GM19239 (cell line): ENCODE measurements around the gene XKR7.
A peak's percentile ranks its signal among the peaks of the same experiment; 100 is the strongest.
"Not testable (repeated sequence)": the region's sequence is repeated elsewhere in the genome, so short reads cannot be mapped to it uniquely, and the experiment has no call there.

Experiments
- DNase-seq: peaks from one replicate; pipeline ENCODE4 v3.0.0; 2011; ENCODE audit warnings: low spot score; ENCODE audit not compliant: insufficient read length
- FAIRE-seq: peaks from 2 replicates; lab custom pipeline; 2011; peaks lifted over from hg19 to GRCh38; lab: Jason Lieb, UNC

XKR7 gene, protein sequence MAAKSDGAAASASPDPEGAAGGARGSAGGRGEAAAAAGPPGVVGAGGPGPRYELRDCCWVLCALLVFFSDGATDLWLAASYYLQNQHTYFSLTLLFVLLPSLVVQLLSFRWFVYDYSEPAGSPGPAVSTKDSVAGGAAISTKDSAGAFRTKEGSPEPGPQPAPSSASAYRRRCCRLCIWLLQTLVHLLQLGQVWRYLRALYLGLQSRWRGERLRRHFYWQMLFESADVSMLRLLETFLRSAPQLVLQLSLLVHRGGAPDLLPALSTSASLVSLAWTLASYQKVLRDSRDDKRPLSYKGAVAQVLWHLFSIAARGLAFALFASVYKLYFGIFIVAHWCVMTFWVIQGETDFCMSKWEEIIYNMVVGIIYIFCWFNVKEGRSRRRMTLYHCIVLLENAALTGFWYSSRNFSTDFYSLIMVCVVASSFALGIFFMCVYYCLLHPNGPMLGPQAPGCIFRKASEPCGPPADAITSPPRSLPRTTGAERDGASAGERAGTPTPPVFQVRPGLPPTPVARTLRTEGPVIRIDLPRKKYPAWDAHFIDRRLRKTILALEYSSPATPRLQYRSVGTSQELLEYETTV

DNA sequence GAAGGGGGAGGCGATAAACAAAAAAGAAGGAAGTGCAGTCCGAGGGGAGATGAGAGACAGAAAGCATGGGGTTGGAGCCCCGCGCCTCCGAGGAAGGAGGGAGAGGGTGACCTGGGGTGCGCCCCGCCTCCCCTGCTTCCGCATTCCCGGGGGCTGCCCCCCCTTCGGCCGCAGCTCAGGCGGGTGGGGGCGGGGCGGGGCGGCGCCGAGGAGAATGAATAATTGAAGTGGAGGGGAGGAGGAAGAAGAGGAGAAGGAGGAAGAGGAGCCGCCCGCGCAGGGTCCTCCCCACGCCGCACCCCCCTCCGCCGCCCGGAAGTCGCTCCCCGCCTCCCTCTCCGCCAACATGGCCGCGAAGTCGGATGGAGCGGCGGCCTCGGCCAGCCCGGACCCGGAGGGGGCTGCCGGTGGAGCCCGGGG, at the start of gene XKR7:
XKR7 (plus strand) TSS at position 322 of the 420 bp plus-strand sequence; CDS start at position 347, 25 bp downstream.
- DNase-seq (no peak), FAIRE-seq (no peak)

DNA sequence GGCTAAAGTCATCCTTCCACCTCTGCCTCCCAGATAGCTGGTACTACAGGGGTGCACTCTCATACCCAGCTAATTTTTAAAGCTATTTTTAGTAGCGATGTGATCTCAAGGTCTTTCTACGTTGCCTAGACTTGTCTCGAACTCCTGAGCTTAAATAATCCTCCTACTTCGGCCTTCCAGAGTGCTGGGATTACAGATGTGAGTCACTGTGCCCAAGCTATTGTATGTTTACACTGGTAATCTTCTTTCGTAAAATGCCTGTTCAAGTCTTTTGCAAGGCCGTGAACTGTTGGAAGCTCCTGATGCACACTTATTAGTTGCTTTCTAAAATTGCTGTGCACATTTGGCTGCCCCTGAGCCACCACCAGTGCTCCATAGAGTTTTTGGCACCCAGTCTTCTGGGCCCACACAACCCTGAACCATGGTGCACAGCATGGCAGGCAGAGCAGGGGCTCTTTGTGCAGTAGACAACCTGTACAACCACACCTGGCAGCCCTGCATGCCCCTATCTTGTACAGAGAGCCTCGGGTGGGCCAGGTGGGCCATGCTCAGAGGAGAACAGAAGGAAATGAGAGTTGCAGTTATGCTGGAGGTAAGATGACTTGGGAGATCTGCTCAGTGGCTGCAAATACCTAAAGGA, 49.4 kb upstream of the XKR7 start:
- FAIRE-seq: no peak
- DNase-seq: no peak

DNA sequence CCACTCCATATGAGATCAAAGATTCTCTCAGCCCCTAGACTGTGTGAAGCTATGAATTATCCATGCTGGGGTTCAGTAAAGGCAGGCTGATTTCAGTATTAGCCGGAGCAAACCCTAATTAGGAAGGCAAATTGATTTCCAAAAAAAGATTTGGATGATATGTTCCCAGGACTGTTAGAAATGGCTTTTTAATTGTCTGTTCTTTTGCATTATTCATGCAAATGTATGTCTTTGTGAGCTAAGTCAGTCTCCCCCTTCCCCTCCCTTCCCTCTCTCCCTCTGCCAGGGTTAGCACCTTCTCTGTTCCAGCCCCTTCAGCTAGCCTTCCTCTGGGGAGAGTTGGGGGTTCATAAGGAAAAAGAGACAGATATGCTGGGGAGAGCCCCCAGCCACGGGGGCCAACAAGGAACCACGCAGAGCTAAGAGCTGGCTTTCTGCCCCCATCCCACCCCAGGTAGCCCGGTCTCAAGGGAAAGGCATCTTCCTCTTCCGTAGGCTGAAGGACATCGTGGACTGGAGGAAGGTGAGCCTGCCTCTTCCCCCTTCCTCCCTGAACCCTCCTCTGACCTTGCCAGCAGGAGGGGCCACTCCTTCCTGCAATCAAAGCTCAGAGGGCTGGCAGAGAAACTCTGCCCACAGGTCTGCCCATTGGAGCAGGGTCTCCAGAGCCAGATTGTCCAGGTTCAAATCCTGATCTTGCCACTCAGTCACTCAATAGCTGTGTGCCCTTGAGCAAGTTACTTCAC, 48.4 kb upstream of the XKR7 start:
- FAIRE-seq (no peak), DNase-seq (no peak)

DNA sequence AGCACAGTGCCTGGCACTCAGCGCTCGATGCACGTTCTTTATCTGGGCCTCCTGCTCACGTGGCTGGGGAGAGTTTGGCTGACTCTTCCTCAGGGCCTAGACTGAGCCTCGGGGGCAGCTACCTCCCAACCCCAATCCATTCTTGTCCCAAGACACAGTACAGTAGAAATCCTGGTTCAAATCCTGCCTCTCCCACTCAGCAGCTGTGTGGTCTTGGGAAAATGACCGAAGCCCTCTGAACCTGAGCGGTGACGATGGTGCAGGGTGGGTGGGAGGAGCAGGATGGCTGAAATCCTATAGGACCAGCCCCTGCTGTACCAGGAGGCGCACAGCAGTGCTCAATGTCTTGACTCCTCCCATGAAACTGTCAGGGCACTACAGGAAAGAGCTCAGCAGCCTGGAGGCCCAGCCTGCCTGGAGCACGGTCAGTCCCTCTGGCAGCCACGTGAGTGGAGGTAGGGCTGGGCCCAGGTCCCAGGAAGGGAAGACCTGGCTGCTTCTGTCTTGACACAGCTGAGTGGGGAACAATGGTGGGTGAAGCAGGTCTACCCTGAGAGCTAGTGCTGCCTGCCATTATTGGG, 47.6 kb upstream of the XKR7 start:
- FAIRE-seq: no peak
- DNase-seq: no peak

DNA sequence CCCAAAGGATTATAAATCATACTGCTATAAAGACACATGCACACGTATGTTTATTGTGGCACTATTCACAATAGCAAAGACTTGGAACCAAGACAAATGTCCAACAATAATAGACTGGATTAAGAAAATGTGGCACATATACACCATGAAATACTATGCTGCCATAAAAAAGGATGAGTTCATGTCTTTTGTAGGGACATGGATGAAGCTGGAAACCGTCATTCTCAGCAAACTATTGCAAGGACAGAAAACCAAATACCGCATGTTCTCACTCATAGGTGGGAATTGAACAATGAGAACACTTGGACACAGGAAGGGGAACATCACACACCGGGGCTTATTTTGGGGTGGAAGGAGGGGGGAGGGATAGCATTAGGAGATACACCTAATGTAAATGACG, 46.5 kb upstream of the XKR7 start:
- not testable (repeated sequence) for DNase-seq, FAIRE-seq

DNA sequence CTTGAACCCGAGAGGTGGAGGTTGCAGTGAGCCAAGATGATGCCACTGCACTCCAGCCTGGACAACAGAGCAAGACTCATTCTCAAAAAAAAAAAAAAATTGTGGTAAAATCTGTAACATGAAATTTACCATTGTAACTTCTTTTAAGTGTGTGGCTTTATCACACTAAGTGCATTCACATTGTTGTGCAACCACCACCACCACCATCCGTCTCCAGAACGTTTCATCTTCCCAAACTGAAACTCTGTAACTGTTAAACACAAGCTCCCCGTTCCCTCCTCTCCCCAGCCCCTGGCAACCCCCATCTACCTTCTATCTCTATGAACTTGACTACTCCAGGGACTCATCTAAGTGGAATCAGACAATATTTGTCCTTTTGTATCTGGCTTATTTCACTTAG, 45.8 kb upstream of the XKR7 start:
- FAIRE-seq (no peak), DNase-seq (no peak)

DNA sequence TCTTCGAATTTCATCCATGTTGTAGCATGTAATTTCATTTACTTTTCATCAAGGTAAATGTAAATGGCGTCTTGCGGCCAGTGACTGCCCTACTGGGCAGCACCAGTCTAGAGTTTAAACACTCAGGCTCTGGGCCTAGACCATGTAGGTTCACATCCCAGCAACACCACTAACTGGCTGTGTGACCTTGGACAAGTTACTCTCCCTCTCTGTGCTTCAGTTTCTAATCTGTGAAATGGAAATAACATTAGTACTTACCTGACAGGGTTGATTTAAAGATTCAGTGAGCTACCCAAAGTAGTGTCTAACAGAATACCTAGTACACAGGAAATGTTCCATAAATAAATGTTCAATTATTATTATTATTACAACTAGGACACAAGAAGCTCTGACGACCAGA, 45.4 kb upstream of the XKR7 start:
- FAIRE-seq (no peak), DNase-seq (no peak)

DNA sequence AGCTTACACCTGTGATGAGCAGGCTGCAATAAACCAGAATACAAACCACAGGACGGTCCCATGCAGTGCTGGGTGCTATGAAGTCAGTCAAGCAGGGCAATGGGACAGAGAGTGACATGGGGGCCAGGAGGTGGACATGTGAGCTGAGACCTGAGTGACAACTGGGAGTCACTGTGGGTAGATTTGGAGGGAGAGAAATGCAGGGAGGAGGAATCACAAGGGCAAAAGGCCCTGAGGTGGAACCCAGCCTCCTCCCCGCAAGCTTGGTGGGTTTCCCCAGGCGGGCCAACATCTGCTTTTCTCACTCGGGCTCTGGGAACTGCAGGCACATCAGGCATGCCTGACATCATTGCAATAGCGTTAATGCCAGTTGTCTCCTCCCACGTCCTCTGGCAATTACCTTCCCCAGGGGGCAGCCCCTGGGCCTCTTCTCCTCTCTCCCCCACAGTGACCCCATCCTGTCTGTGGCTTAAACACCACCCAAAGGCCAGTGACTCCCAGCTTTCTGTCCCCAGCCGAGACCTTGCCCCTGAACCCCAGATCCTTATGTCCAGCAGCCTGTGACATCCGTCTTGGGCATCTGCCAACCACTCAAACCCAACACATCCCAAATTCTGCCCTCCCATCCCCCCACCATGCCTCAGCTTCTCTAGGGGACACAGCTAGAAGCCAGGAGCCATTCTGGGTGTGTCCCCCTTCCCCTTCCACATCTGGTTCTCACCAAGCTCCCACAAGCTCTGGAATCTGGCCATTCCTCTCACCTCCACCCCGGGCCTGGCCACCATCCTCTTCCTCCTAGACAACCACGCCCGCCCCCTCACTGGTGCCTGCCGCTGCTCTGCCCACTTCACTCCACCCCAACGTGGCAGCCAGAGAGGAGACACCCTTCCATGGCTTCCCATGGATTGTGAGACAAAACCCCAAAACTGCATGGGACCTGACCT, 44.3 kb upstream of the XKR7 start:
- DNase-seq (peak; percentile 17), FAIRE-seq (no peak)

DNA sequence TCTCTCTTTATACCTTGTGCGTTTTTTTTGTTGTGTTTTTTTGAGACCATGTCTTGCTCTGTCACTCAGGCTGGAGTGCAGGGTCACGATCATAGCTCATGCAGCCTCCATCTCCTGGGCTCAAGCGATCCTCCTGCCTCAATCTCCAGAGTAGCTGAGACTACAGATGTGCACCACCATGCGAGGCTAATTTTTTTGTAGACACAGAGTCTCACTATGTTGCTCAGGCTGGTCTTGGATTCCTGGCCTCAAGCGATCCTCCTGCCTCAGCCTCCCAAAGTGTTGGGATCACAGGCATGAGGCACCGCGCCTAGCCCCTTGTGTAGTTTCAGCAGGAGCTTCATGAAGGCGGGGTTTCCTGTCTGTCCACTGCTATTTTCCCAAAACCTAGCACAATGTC, 43.4 kb upstream of the XKR7 start:
- FAIRE-seq (no peak), DNase-seq (no peak)

DNA sequence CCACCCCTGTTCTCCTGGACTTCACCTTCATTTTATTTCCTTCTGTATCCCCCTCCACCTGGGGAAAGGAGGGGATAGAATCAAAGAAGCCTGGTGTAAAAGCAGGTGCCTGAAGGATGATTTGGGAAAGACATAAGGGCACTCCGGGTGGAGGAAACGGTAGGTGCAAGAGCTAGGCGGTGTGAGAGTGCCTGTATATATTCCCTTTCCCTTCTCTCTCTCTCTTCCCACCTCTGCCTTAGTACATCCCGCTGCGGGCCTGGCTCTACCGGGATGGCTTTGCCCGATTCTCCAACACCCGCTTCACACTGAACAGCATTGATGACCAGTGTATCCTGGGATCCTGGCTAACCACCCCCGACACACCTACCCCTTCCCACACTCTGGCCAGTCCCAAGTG, 42.3 kb upstream of the XKR7 start:
- DNase-seq: no peak
- FAIRE-seq: no peak

DNA sequence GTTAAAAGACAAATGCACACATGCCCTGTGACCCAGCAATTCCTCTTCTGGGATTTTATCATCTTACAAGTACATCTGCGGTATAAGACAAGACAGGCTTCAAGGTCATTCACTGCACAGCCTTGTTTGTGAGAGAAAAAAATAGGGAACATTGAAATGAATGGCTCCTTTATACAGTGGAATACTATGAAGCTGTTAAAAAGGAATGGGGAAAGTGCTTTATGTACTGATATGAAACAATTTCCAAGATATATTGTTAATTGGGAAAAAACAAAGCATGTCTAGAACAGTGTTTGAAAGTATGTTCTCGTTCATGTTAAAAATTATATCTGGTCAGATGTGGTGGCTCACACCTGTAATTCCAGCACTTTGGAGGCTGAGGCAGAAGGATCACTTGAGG, 41.5 kb upstream of the XKR7 start:
- FAIRE-seq (no peak), DNase-seq (no peak)

DNA sequence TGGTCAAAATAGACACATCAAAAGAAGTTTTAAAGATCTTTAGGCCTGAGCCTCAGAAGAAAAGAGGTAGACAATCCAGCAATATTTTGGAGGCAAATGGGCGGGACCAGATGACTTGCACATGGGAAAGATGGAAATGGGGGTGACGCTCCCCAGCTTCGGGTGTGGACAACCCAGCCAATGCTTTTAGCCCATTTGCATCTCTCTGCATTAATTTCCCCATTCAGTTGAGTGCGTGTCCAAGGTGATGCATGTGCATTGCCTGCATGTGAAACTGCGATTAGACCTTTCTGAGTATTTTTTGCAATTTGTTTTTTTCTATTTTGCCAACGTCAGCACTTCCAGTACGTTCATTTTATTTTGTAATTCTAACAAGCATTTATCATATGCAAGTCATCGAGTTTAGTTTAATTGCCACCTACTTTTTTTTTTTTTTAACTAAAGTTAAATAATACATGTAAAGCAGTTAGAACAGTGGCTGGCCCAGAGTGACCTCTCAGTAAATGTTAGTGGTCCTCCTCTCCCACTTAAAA, 40.3 kb upstream of the XKR7 start:
- FAIRE-seq (no peak), DNase-seq (no peak)

DNA sequence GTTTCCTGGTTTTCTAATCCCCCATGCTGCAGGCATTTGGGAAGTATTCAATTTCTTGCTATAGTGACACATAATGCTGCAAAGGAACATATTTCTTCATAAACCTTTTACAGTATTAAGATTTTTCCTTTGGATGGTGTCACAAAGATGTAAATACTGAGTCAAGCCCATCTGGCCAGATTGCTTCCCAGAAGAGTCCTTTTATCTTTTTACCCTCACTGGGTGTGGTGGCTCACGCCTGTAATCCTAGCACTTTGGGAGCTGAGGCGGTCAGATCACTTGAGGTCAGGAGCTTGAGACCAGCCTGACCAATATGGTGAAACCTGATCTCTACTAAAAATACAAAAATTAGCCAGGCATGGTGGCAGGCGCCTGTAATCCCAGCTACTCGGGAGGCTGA, 38.3 kb upstream of the XKR7 start:
- DNase-seq, FAIRE-seq: not testable (repeated sequence)

DNA sequence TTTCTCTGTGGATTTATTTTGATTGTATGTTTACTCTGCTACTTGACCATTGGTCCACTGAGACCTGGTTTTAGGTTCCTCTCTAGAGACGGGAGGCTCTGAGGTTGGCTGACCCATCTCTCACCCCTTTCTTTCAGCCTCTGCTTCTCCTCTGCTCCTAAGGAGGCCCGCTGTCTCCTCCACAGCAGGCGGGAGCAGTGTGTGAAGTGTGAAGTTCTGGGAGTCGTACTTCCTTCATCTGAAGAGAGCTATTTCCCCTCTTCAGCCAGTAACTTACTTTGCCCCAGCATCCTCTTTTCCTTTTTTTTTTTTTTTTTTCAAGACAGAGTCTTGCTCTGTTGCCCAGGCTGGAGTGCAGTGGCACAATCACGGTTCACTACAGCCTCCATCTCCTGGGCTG, 37.2 kb upstream of the XKR7 start:
- DNase-seq (no peak), FAIRE-seq (no peak)

DNA sequence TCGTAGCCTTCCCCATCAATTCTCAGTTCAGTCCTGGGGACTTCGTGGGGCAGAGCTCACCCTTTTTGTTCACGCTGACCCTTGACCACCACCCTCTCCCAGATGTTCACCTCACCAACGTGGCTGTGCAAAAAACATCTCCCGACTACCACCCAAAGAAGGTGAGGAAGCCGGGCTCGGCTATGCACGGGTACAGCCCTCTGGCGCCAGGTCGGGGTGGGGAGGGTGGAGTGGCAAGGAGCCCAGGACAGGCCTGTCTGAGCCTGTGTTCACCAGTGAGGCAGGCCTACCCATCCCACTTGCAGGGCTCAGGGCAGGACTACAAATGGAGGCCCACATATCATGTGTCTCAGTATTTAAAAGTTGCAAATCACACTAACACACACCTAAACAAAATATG, 34.3 kb upstream of the XKR7 start:
- no peak for DNase-seq
- no peak for FAIRE-seq

DNA sequence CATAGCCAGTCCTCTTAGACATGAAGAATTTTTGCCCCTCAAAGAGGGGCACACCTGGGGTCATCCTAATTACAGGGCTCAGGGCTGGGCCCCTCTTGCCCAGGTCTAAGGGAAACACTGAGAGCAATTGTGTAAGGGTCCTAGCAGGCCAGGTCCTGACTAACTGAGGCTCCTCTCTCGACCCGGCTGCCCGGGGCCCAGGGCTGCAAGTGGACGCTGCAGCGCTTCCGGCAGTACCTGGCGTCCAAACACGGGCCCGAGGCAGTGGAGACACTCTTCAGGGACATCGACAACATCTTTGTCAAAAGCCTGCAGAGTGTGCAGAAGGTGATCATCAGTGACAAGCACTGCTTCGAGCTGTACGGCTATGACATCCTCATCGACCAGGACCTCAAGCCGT, 33.5 kb upstream of the XKR7 start:
- DNase-seq (no peak), FAIRE-seq (no peak)

DNA sequence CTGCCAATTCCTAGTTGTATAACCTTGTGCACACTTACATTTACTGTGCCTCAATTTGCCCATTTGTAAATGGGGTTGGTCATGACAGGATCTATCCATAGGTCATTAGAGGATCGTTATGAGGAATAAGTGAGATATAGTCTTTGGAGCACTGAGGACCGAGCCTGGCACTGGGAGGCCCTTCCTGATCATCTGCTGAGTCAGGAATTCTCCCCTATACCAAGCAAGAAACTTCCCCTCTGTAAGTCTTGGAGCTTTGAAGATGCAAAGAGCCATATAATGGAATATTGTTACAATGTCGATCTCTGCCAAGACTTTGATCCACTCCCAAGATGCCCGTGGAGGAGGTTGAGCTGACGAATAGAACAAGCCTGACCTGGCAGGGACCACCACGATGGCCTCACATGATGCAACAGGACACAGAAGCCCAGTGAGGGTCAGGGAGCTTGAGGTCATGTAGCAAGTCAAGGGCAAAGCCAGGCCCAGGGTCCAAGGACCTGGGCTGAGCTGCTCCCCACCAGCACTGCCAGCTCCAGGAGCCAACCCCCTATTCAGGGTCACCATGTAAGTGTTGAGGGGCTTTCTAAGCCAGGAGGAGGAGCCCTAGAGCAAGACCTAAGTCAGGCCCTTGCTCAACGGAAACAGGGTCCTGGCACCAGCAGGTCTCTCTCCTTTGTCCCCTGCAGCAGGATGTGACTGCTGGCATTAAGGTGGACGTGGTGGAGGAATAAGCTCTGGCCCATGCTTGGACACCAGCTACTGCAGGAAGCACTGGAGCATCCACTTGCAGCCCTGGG, 32.8 kb upstream of the XKR7 start:
- no peak for DNase-seq
- no peak for FAIRE-seq

DNA sequence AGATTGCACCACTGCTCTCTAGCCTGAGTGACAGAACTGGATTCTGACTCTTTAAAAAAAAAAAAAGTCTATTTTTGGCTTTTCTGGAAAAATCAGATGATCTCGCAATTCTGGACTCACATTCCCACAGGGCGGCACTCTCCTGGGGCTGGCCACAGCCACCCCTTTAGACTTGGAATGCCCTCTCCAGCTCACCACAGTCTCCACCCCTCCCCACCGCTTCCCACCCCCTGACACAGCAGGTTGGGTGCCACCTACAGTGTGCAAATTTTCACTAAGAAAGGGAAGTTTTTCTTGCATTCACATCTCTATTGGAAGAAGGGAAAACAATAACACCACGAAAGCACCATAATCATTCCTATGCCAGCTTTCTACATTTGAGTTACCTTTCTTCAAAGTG, 31.5 kb upstream of the XKR7 start:
- DNase-seq (no peak), FAIRE-seq (no peak)
